Activated T-cell treated with anti-CD3 and anti-CD28 coated beads for 24 hours (primary cell): ENCODE data around the gene IGSF8.

ENCODE experiments used
- DNase-seq: peaks from one replicate; pipeline ENCODE4 v3.0.0-alpha.2; 2020; ENCODE audit warnings: low read depth

The IGSF8 gene

GRCh38 chr1:160104486-160104885 is 6.1 kb upstream of the IGSF8 start:
- no peak for DNase-seq

GRCh38 chr1:160103658-160104408 is 5.4 kb upstream of the IGSF8 start:
- no peak for DNase-seq

GRCh38 chr1:160101717-160102522 is 3.5 kb upstream of the IGSF8 start:
- no peak for DNase-seq

- peak; percentile 59 for DNase-seq
These were observed 2.8 kb upstream of the IGSF8 start for GRCh38 chr1:160101037-160101716.

GRCh38 chr1:160099716-160100375 is 1.4 kb upstream of the IGSF8 start:
- DNase-seq = no peak

- DNase-seq = peak; percentile 97
These were observed 588 bp upstream of the IGSF8 start for GRCh38 chr1:160098852-160099561.

GRCh38 chr1:160097151-160097910 is 1.1 kb downstream of the IGSF8 start:
- peak; percentile 14 for DNase-seq

- no peak for DNase-seq
These were observed 1.9 kb downstream of the IGSF8 start for GRCh38 chr1:160096274-160097116.

- DNase-seq = no peak
These were observed 2.9 kb downstream of the IGSF8 start for GRCh38 chr1:160095382-160096105.

GRCh38 chr1:160094806-160095205 is 3.6 kb downstream of the IGSF8 start:
- no peak for DNase-seq

GRCh38 chr1:160094291-160094625 is 4.2 kb downstream of the IGSF8 start:
- DNase-seq = no peak

GRCh38 chr1:160093624-160094290 is 4.7 kb downstream of the IGSF8 start:
- DNase-seq = no peak

GRCh38 chr1:160093069-160093395 is 5.4 kb downstream of the IGSF8 start:
- DNase-seq = no peak

GRCh38 chr1:160092366-160093068 is 5.9 kb downstream of the IGSF8 start:
- no peak for DNase-seq

- DNase-seq = no peak
These were observed 6.7 kb downstream of the IGSF8 start for GRCh38 chr1:160091666-160092223.

- DNase-seq = no peak
These were observed 7.7 kb downstream of the IGSF8 start for GRCh38 chr1:160090760-160091159.

GRCh38 chr1:160089883-160090282 is 8.5 kb downstream of the IGSF8 start:
- DNase-seq = no peak

- no peak for DNase-seq
These were observed 11.2 kb downstream of the IGSF8 start for GRCh38 chr1:160087118-160087662.
